ENCODE results near the gene PRSS2. TPM values are rescaled to one million over a fixed set of nuclear protein-coding genes. Genes with fewer than 3 reads are reported as not detected.
"Not testable (repeated sequence)": the region's sequence is repeated elsewhere in the genome, so short reads cannot be mapped to it uniquely, and the experiment has no call there.

The PRSS2 gene
- total RNA-seq, 4 donors from 2014 or later, result 0.39 TPM; not detected in 3

GRCh38 chr7:142749218-142749993 is 21.4 kb upstream of the PRSS2 start, which contains the start of gene PRSS1:
Gene PRSS1 (plus strand): TSS chr7:142749472. CDS start chr7:142749485, 13 bp downstream.
- intact Hi-C loops (cut with DNase I), result no loop called here
- Histone ChIP-seq H3K4me1 (no peaks in the 10 kb centered on the region), H3K9me3 (no peaks in the 10 kb centered on the region), H3K36me3 (no peaks in the 10 kb centered on the region), H3K27ac (replicated peaks in 1 of 4) (no peak within 1 kb of the TSS), H3K27me3 (peaks cover 0 to 16% (median 0%) of the 10 kb centered on the region in 4 donors), H3K4me3 (no peak within 1 kb of the TSS)
- peak; percentile 82 for DNase-seq (ENCODE audit: extremely low spot score)
- 66% methylated on average over 8 of the region's 11 CpGs for WGBS
- no peak for TF ChIP-seq CTCF (IDR thresholded peaks at IDR 0.05)
- TF ChIP-seq POLR2A (IDR thresholded peaks at IDR 0.05; ENCODE audit: low read depth), result no peak
- no peak for TF ChIP-seq EP300 (IDR thresholded peaks at IDR 0.05)
- TF ChIP-seq POLR2AphosphoS5 (IDR thresholded peaks at IDR 0.05), result no peak

GRCh38 chr7:142750321-142750938 is 20.3 kb upstream of the PRSS2 start:
- DNase-seq (ENCODE audit: extremely low spot score), result peak; percentile 86
- WGBS, result 61% methylated on average over 9 of the region's 9 CpGs
- Histone ChIP-seq H3K4me1 (no peaks in the 10 kb centered on the region), H3K36me3 (no peaks in the 10 kb centered on the region), H3K27me3 (peaks cover 0 to 16% (median 0%) of the 10 kb centered on the region in 4 donors), H3K9me3 (no peaks in the 10 kb centered on the region), H3K27ac (replicated peaks in 1 of 4) (no peak overlapping the region), H3K4me3 (no peak overlapping the region)
- TF ChIP-seq CTCF (IDR thresholded peaks at IDR 0.05) (no peak), POLR2A (IDR thresholded peaks at IDR 0.05; ENCODE audit: low read depth) (no peak), POLR2AphosphoS5 (IDR thresholded peaks at IDR 0.05) (no peak), EP300 (IDR thresholded peaks at IDR 0.05) (no peak)
- intact Hi-C loops (cut with DNase I), result no loop called here

GRCh38 chr7:142751526-142752175 is 19.1 kb upstream of the PRSS2 start:
- WGBS, result 87% methylated on average over 11 of the region's 14 CpGs
- H3K9me3 ChIP-seq; H3K27ac ChIP-seq (replicated peaks in 1 of 4); H3K4me3 ChIP-seq; H3K36me3 ChIP-seq; H3K4me1 ChIP-seq; intact Hi-C loops (cut with DNase I): not testable (repeated sequence)
- peak; percentile 89 for DNase-seq (ENCODE audit: extremely low spot score)
- H3K27me3 ChIP-seq, result peaks cover 0 to 16% (median 0%) of the 10 kb centered on the region in 4 donors

GRCh38 chr7:142752376-142753225 is 18.2 kb upstream of the PRSS2 start:
- Histone ChIP-seq H3K4me1 (no peaks in the 10 kb centered on the region), H3K27me3 (peaks cover 0 to 16% (median 0%) of the 10 kb centered on the region in 4 donors), H3K27ac (replicated peaks in 1 of 4) (no peak overlapping the region), H3K4me3 (no peak overlapping the region), H3K9me3 (no peaks in the 10 kb centered on the region), H3K36me3 (no peaks in the 10 kb centered on the region)
- DNase-seq (ENCODE audit: extremely low spot score), result peak; percentile 90
- 76% methylated on average over 3 of the region's 3 CpGs for WGBS
- intact Hi-C loops (cut with DNase I), result no loop called here
- TF ChIP-seq POLR2AphosphoS5 (IDR thresholded peaks at IDR 0.05) (no peak), CTCF (IDR thresholded peaks at IDR 0.05) (no peak), POLR2A (IDR thresholded peaks at IDR 0.05; ENCODE audit: low read depth) (no peak), EP300 (IDR thresholded peaks at IDR 0.05) (no peak)
